GM21447 (cell line): ENCODE data around the gene SEZ6L2.
A peak's percentile ranks its signal among the peaks of the same experiment; 100 is the strongest.
"Not testable (repeated sequence)": the region's sequence is repeated elsewhere in the genome, so short reads cannot be mapped to it uniquely, and the experiment has no call there.

Source experiments
- ATAC-seq: cut with Tn5 transposase; IDR thresholded peaks from one replicate; pipeline ENCODE4 v1.9.1; 2021; ENCODE audit not compliant: unreplicated experiment

The SEZ6L2 gene

DNA sequence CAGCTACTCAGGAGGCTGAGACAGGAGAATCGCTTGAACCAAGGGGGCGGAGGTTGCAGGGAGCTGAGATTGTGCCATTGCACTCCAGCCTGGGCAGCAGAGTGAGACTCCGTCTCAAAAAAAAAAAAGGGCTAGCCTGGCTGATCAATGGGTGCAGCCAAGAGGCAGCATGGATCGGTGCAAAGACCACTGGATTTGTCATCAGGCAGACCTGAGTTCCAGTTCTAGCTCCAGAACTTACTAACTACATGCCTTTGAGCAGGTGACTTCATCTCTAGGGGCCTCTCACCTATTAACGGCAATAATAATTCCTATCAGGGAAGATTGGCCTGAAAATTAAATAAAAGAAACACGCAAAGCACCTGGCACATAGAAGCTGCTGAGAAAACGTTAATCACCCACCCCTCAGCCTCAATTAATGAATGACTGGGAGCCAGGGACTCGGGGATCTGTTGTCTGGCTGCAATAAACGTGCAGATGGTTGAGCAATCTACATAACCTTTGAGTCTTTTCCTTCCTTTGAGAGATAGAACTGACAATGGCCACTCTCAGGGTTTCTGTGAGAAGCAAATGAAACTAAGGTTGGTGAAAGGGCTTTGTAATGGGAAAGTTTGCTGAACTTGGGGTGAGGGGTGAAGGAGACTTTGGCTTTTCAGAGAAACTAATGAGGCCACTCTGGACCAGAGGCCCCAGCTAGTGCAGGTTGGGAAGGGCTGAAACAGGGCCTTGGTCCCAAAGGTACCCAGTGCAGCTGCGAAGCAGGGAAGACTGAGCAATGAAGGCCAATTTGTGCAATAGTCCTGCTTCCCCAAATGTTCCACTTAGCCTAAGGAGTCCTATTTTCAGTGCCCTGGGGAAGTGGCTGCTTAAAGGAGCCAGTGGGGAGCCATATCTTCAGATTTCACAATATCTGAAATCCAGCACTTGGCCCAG, 7.6 kb downstream of the SEZ6L2 start:
- ATAC-seq: no peak

DNA sequence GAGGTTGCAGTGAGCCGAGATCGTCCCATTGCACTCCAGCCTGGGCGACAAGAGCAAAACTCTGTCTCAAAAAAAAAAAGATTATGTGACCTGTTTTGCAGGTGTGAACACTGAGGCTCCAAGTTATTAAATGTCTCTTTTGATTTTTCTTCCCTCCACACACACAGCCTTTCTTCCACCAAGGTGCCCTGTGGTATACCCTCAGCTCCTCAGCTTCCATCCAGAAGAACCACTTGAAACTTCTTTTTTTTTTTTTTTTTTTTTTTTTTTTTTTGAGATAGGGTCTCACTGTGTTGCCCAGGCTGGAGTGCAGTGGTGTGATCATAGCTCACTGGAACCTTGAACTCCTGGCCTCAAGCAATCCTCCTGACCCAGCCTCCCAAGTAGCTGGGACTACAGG, 10.0 kb downstream of the SEZ6L2 start:
- not testable (repeated sequence) for ATAC-seq

DNA sequence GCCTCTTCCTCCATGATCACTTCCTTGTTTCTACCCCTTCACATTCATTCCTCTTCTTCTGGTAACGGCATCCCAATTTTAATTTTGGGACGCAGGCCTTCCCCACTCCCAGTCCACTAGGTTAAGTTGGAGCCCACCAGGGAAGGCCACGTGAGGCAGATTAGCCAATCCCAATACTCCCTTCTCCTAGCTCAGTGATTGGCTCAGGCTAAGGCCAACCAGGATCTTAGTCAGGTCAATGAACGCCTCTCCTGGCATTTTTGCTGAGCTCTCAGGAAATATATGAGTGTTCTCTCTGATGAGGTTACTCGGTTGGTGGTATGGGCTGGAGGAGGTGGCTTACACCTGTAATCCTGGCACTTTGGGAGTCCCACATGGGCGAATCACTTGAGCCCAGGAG, 15.4 kb downstream of the SEZ6L2 start:
- no peak for ATAC-seq

DNA sequence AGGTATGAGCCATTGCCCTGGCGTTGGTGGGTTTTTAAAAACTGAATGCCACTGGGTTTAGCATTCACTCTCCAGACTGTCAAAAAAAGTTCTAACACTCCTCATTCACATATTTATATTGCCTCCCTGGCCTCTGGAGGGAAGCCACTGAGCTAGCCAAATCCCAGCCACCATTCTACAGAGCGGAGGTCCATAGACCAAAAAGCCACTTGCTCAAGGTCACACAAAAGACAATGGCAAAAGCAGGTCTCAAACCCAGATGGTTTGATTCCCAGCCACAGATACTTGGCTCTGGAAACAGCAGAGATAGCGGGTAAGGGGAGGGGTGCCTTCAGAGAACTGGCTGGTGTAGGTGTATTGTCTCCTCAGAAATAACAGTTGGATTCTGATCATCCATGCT, 18.3 kb downstream of the SEZ6L2 start:
- ATAC-seq: no peak

DNA sequence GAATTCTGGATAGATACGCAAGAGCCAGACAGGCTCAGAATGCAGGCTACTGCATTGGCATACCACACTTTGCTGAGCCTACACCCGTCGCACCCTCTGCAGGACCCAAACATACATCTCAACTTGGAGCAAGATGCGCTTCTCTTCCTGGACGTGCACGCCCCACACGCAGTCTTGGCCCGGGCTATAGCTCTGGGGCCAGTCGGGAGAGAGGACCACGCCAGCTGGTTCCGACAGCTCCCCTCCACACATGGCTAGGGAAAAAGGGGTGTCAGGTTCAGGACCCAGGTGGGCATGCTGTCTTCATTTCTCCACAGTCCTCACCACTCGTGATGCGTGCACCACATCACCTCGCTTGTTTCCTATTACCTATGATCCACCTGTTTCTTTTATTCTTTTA, 21.2 kb downstream of the SEZ6L2 start:
- no peak for ATAC-seq

DNA sequence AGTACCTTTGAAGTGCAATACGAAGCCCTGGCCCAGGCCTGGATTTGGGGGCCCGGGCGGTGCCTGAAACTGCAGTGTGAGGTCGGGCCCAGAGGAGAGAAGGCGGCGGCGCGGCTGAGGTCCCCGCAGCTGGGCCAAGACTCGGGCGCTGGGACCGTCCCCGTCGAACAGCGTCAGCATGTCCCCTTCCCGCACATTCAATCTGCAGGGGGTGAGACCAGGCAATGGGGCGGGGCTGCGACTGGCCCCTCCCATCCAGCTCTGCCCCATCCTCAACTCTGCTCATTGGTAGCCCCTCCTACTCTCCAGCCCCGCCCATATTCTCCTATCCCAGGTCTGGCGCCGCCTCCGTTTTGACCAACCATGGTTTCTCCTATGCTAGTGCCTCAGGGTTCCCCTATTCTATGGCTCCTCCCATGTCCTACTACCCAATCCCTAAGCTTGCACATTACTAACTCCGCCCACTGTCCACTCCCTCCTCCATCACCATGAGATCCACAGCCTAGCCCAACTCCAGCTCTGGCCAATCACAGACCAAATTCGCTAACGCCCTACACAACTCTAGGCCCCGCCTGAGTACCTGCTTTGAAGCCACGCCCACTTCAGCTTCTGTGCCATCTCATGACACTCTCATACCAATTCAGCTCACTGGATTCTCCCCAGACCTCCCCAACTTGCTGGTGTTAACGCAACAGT, 21.9 kb downstream of the SEZ6L2 start:
- ATAC-seq: no peak

DNA sequence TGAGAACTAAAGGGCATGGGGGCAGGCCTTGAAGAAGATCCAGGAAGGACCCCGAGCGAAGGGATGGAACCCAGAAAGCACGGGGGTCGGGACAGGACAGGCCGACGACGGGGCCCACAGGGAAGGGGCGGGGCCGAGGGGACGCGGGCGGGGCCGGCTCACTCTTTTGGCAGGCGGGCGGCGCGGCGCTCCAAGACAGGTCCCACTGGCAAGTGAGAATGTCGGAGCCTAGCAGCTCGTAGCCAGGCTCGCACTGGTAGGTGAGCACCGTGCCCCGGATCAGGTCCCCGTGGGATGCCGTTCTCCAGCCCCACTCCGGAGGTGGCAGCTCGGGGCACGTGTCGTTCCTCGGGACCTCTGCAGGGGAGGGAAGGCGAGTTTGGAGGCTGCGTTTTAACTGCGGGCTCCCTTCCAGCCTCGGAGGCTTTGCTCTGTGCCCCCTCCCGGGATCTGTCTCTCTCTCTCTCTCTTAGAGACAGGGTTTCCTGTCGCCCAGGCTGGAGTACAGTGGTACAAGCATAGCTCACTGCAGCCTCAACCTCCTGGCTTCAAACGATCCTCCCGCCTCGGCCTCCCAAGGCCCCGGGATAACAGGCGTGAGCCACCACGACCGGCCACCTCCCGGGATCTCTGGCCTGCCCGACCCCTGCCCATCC, 22.6 kb downstream of the SEZ6L2 start:
- ATAC-seq: no peak

DNA sequence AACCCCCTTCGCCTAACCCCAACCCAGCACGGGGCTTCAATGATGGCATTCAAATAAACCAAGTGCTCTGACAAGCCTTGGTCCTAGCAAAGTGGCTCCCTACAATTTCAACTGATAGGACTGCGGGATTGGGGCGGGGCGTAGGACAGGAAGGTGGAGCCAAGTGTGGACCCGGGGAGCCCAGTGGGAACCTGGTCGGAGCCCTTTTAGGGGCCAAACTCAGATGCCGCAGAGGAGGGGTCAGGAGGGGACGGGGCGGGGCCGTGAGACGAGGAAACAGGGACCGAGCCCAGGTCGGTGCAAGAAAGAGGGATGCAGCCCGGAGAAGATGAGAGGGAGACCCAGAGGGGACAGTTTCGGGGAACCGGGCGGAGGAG, 23.1 kb downstream of the SEZ6L2 start:
- no peak for ATAC-seq

DNA sequence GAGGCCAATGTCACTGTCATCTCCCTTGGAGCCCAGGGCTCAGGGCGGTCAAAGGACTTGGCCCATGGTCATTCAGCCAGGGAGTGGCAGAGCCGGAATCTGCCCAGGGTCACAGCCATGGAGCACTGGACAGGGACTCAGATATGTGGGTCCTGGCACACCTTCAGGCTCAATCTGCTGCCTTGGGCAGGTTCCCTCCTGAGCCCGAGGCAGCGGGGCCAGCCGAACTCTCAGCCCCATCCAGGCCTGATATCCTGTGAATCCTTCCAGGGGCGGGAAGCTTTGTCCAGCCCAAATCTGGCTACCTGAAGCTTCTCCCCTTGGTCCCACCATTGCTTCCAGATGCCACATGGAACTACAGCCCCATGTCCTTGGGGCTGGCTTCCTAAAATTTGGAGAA, 24.1 kb downstream of the SEZ6L2 start:
- ATAC-seq: no peak

DNA sequence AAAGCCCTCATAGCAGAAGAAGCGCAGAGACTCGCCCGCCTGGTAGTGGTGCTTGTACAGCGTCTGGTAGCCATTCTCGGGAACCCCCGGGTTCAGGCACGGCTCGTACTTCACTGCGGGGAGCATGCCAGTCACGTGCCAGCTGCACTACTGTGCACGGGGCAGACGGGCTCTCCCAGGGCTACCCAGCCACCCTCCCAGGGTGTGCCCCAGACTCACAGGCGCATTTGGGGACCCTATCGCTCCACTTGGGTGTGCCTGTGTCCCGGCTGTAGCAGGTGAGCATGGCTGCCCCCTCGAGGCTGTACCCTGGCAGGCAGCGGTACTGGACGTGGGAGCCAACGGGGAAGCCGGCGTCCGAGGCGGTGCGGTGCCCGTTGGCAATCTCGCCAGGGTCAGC, 26.0 kb downstream of the SEZ6L2 start:
- no peak for ATAC-seq

DNA sequence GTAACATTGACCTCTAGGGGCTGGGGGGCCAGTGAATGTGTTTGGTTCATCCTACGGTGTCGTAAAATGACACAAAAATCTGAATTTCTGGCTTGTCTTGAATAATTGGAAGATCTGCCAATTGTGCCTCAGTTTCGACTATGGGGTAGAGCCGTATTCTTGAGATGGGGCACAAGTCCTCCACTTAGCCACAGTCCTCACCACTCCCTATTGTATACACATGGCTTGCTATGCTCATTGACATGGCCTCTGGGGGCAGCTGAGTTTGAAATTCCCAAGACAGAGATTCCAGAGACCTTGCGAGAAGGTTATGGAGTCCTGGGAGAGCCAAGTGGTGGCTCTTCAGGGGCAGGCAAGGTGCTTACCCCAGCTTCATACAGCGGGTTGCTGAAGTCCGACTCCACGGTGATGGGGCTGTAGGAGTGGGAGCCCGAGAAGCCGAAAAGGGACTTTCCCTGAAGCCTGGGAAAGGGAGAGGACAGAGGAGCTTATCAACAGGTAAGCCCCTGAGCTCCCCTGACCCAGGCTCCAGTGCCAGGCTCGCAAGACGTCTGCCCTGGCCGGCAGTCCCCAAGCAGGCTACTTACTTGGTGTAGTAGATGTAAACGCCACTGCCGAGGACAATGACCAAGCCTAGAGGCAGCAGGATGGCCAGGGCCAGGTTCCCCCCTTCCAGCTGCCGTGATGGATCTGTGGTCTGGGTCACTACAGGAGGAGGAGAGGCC, 27.4 kb downstream of the SEZ6L2 start:
- ATAC-seq: no peak

DNA sequence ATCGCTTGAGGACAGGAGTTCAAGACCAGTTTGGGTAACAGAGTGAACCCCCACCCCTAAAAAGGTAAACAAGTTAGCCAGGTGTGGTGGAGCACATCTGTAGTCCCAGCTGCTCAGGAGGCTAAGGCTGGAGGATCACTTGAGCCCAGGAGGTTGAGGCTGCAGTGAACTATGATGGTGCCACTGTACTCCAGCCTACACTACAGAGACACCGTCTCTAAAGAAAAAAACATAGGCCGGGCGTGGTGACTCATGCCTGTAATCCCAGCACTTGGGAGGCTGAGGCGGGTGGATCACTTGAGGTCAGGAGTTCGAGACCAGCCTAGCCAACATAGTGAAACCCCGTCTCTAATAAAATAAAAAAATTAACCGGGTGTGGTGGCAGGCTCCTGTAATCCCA, 30.3 kb downstream of the SEZ6L2 start:
- ATAC-seq: not testable (repeated sequence)

DNA sequence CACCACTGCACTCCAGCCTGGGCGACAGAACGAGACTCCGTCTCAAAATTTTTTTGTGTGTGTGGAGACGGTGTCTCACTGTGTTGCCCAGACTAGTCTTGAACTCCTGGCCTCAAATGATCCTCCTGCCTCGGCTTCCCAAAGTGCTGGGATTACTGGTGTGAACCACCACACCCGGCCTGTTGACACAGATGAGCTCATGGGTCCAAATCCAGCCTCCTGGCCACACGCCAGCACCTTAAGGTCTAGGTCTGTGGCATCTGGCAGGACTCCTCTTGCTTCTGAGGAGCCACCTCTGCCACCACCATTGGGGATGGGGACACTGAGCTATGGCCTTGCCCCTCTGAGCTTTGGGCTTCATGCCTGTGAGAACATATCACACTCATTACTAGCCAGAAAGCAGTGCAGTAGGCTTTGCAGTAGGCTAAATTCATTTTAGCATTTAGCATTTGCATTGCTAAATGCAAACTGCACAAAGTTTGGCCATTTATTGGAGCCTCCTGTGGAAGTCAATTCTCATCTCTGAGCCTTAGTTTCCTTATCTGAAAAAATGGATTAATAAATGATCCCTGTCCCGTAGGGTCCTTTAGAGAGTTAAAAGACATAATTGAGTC, 30.8 kb downstream of the SEZ6L2 start:
- no peak for ATAC-seq

DNA sequence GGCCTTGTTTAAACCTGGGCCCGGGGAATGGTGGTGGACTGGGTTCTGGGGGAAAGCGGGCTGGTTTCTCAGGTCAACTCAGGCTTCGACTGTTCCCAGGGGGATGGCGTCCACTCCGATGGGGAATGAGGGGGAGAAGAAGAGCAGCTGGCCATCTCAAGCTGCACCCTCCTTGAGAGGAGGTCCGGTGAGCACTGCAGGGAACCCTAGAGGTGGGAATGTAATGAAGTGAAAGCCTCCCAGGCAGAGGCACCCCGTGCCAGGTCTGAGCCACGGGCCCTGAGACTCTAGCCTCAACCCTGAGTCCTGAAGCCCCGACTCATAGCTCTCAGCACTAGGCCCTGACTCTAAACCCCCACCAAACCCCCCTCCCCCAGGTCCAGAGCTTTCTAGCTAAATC, 35.1 kb downstream of the SEZ6L2 start:
- ATAC-seq: no peak

DNA sequence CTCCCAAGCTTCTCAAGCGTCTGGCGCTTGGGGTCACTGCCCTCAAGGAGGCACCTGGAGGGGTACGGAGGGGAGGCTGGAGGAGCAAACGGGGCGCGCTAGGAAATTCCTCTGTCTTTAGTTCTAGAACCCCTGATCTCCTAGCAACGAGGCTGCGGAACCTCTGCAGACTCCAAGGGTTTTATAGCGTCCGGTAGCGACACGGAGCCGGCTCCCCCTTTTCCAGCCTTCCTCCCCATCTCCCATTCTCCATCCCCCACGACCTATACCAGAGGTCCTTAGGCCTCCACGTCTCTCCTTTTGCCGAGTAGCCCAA, 35.7 kb downstream of the SEZ6L2 start:
- ATAC-seq: no peak

DNA sequence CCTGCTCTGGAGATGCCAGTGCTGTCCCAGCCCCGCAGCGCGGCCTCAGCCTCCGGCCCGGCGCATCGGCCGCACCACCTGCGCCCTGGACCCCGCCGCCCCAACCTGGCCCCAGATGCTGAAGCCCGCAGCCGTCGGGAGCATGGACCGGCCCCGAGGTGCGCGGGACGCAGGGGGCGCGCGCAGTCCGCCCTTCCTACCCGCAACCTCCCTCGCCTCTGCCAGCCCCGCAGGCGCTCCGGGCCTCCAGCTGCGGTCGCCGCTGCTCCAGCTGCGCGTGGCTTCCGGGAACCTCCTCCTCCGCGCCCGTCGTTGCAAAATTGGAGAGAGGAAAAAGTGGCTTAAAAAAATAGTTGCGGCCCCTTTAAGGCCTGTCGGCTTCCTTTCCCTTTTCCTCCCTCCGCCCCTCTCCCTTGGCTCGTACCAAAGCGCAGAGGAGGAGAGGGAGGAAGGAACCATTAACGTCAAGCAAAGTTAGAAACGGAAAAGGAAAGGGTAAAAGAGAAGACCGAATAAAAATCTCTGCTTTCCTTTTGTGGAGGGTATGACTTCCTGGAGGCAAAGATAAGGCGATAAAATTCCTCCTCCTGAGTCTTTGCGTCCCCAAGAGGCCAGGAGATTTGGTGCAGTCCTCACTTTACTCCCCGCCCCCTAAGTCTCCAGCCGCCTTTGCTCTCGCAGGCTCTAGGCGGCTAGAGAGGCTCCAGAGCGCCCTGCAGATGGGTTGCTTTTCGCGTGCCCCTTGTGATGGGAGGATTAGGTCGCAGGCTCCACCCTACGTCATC, 36.3 kb downstream of the SEZ6L2 start, which contains the start of gene CDIPT:
CDIPT (minus strand) TSS at position 343 of the 785 bp plus-strand sequence. CDS start 369 bp downstream, outside the sequence.
- ATAC-seq: peak; percentile 94

DNA sequence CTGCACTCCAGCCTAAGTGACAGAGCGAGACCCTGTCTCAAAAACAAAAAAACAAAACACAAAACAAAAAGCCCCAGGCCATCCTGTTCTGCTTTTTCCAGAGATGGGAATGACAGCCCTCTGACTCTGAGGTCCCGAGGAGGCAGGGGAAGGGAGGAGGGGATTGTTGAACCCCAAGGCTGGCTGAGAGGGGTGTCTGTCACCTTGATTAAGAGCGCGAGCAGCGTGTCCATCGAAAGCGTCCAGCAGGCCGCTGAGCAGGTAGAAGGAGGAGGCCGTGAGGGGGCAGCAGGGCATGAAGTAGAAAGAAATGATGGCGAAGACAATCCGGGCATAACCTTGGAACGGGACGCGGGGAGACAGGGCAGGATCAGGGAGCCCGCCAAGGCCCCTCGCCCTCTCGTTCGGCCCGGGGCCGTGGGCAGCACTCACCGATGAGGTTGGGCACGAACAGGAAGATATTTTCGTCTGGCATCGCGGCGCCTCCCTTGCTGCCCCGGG, 36.9 kb downstream of the SEZ6L2 start:
- no peak for ATAC-seq

DNA sequence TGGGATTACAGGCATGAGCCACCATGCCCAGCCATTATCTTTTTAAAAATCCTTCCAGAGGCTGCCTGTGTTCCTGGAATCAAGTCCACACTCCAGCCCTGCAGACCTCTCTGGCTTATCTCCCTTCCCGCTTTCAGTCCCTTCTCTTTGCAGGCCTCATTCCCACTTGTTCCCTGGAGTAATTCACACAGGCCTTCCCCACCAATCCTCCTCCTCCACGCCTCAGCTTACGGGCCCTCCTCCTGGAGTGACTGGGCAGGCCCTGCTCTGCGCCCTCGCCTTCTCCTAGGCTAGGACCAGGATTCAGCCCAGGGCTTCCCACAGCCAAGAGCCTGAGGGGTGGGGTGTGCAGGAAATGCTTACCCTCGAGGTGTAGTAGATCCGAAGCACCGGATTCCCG, 39.1 kb downstream of the SEZ6L2 start:
- ATAC-seq: no peak

DNA sequence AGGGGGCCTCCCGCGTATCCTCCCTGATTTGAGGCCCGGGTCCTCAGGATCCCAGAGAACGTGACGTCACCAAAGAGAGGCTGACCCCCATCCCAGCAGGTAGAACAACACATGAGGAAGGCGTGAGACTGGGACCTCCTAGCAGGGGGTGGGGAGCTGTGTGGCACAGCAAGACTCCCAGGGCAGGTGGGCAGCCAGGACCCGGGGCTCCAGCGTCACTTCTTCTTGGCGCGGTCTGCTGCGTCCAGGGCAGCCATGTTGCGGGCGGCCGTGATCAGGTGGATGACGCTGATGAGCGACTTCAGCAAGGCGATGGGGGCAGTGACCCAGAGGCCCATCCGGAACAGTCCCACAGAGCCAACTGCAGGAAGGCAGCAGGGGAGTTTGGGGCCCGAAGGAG, 40.4 kb downstream of the SEZ6L2 start:
- ATAC-seq: no peak
